Keratinocyte (primary cell): ENCODE data around the gene CFAP70. TPM values are rescaled to one million over a fixed set of nuclear protein-coding genes. Genes with fewer than 3 reads are reported as not detected.

Experiments used
- DNase-seq: peaks from one replicate; pipeline ENCODE4 v3.0.0-alpha.2; 2011; ENCODE audit warnings: low read depth, missing footprints, low spot score
- FAIRE-seq: peaks from 2 replicates; lab custom pipeline; 2011; peaks lifted over from hg19 to GRCh38; lab: Jason Lieb, UNC
- H2AFZ ChIP-seq: 2 replicates; pipeline ENCODE4 v1.6.0; 2012; ENCODE audit warnings: low read length, control low read depth, inconsistent platforms; ENCODE audit not compliant: control insufficient read depth
- H3K27ac ChIP-seq: 2 replicates; pipeline ENCODE4 v1.5.1; 2011; ENCODE audit warnings: low read length; ENCODE audit not compliant: control insufficient read depth, insufficient read depth
- H3K27me3 ChIP-seq: 3 replicates; pipeline ENCODE4 v1.6.0; 2011; ENCODE audit warnings: low read length; ENCODE audit not compliant: control insufficient read depth, insufficient read depth; ENCODE audit errors: extremely low read depth
- H3K36me3 ChIP-seq, 2 experiments: 2 replicates in 1 of 2; 3 replicates in 1 of 2; pipeline ENCODE4 v1.5.1; 2011; ENCODE audit warnings: low read length in 2 of 2, mild to moderate bottlenecking in 1 of 2; ENCODE audit not compliant: control insufficient read depth in 2 of 2, insufficient read depth in 2 of 2; ENCODE audit errors: extremely low read depth in 1 of 2
- H3K4me1 ChIP-seq: 3 replicates; pipeline ENCODE4 v1.5.1; 2011; ENCODE audit warnings: low read length; ENCODE audit not compliant: control insufficient read depth, insufficient read depth; ENCODE audit errors: extremely low read depth
- H3K4me2 ChIP-seq: 3 replicates; pipeline ENCODE4 v1.6.0; 2011; ENCODE audit warnings: low read depth, low read length; ENCODE audit not compliant: control insufficient read depth, insufficient read depth; ENCODE audit errors: extremely low read depth
- H3K4me3 ChIP-seq, 3 experiments: fragments of 200-600 bp in 1 of 3; sonication (generic) in 1 of 3; 2 replicates in 2 of 3; 3 replicates in 1 of 3; pipeline ENCODE4 v1.5.1; 2011 to 2016; ENCODE audit warnings: low read length in 3 of 3, mild to moderate bottlenecking in 3 of 3, control low read depth in 2 of 3, inconsistent platforms in 1 of 3, low read depth in 1 of 3, mixed read lengths in 1 of 3, mixed run types in 1 of 3, moderate library complexity in 1 of 3; ENCODE audit not compliant: control insufficient read depth in 2 of 3, insufficient read depth in 2 of 3; ENCODE audit errors: extremely low read depth in 1 of 3
- H3K79me2 ChIP-seq: 2 replicates; pipeline ENCODE4 v1.6.0; 2012; ENCODE audit warnings: low read length; ENCODE audit not compliant: control insufficient read depth, insufficient read depth
- H3K9ac ChIP-seq: 3 replicates; pipeline ENCODE4 v1.6.0; 2011; ENCODE audit warnings: low read length; ENCODE audit not compliant: control insufficient read depth, insufficient read depth; ENCODE audit errors: extremely low read depth
- H3K9me1 ChIP-seq: 3 replicates; pipeline ENCODE4 v1.6.0; 2011; ENCODE audit warnings: low read length; ENCODE audit not compliant: control insufficient read depth, insufficient read depth; ENCODE audit errors: extremely low read depth
- H3K9me3 ChIP-seq: 2 replicates; pipeline ENCODE4 v1.5.1; 2012; ENCODE audit warnings: low read depth, low read length; ENCODE audit not compliant: control insufficient read depth
- H4K20me1 ChIP-seq: 3 replicates; pipeline ENCODE4 v1.6.0; 2011; ENCODE audit warnings: low read length; ENCODE audit not compliant: control insufficient read depth, insufficient read depth; ENCODE audit errors: extremely low read depth
- CTCF ChIP-seq, 3 experiments: IDR thresholded peaks in 1 of 3; conservative IDR thresholded peaks in 1 of 3; optimal IDR thresholded peaks in 1 of 3; 2 replicates in 2 of 3; 3 replicates in 1 of 3; pipeline versions ENCODE3 to v1.5.1; 2011; ENCODE audit warnings: low read length in 3 of 3, mild to moderate bottlenecking in 3 of 3, moderate library complexity in 2 of 3, control low read depth in 1 of 3, inconsistent platforms in 1 of 3; ENCODE audit not compliant: insufficient read depth in 2 of 3; ENCODE audit errors: extremely low read depth in 1 of 3
- EZH2 ChIP-seq: IDR thresholded peaks from one replicate; pipeline ENCODE4 v1.6.1; 2012; ENCODE audit warnings: inconsistent platforms, mild to moderate bottlenecking, low read length, moderate library complexity
- dilution Hi-C: fragments of 300-500 bp; cut with MboI; formaldehyde crosslinking; loops from one replicate; pipeline ENCODE4 v1.7.0; 2020; ENCODE audit warnings: low sequenced_read_pairs; ENCODE audit not compliant: extremely low pct_ligation_motif_present
- polyA plus RNA-seq, 5 experiments: library from polyadenylated mRNA; depleted of rRNA in 3 of 5; stranded (reverse) in 3 of 5; stranded (forward) in 1 of 5; unstranded in 1 of 5; fragments of >200 nt; gene quantifications; 1 replicate in 1 of 5; 2 replicates in 3 of 5; 3 replicates in 1 of 5; pipeline versions ENCODE4 v1.2.1 to v1.2.3, GENCODE V29; 2011 to 2012; ENCODE audit warnings: missing spikeins in 2 of 5, low read depth in 1 of 5, low replicate concordance in 1 of 5

CFAP70 gene
- polyA plus RNA-seq, 1 donor (not counting 4 experiments of a cell fraction or from before 2014, with no cell fraction given), result 2.1 TPM

GRCh38 chr10:73357166-73357565 lies 1.5 kb downstream of the CFAP70 start:
- FAIRE-seq (no peak), DNase-seq (no peak)
- Histone ChIP-seq H3K36me3 (no peaks in the 10 kb centered on the region), H3K9me3 (no peaks in the 10 kb centered on the region), H3K27ac (no peak overlapping the region), H3K27me3 (no peaks in the 10 kb centered on the region), H3K9ac (no peak overlapping the region), H3K79me2 (no peaks in the 10 kb centered on the region), H2AFZ (peak overlapping the region; percentile 36), H4K20me1 (no peaks in the 10 kb centered on the region), H3K4me3 (no peak overlapping the region), H3K9me1 (no peaks in the 10 kb centered on the region), H3K4me2 (no peak overlapping the region), H3K4me1 (peaks cover 11% of the 10 kb centered on the region)
- dilution Hi-C loops, result no loop called here
- TF ChIP-seq EZH2, result no peak

GRCh38 chr10:73344269-73344668 lies 14.4 kb downstream of the CFAP70 start:
- H3K9me1 ChIP-seq, result no peaks in the 10 kb centered on the region
- H4K20me1 ChIP-seq, result no peaks in the 10 kb centered on the region
- no peaks in the 10 kb centered on the region for H3K9me3 ChIP-seq
- H3K79me2 ChIP-seq, result no peaks in the 10 kb centered on the region
- H3K27me3 ChIP-seq, result no peaks in the 10 kb centered on the region
- no peak overlapping the region for H2AFZ ChIP-seq
- FAIRE-seq (no peak), DNase-seq (no peak)
- H3K36me3 ChIP-seq, result no peaks in the 10 kb centered on the region
- TF ChIP-seq CTCF (optimal IDR thresholded peaks at IDR 0.05 in 1 of 3, IDR thresholded peaks at IDR 0.05 in 1 of 3, conservative IDR thresholded peaks at IDR 0.05 in 1 of 3; ENCODE audit: extremely low read depth in 1 of 3, insufficient read depth in 2 of 3, low read length in 3 of 3) (no peak), EZH2 (no peak)
- no peak overlapping the region for H3K27ac ChIP-seq
- no peak overlapping the region for H3K4me2 ChIP-seq
- H3K9ac ChIP-seq, result no peak overlapping the region
- dilution Hi-C loops, result no loop called here
- H3K4me3 ChIP-seq, result no peak overlapping the region
- peaks cover 1% of the 10 kb centered on the region for H3K4me1 ChIP-seq

GRCh38 chr10:73340121-73340520 lies 18.5 kb downstream of the CFAP70 start:
- H3K4me1 ChIP-seq, result peaks cover 5% of the 10 kb centered on the region
- no peaks in the 10 kb centered on the region for H3K9me1 ChIP-seq
- no peaks in the 10 kb centered on the region for H3K27me3 ChIP-seq
- no peak overlapping the region for H2AFZ ChIP-seq
- FAIRE-seq (no peak), DNase-seq (no peak)
- no peaks in the 10 kb centered on the region for H4K20me1 ChIP-seq
- H3K79me2 ChIP-seq, result no peaks in the 10 kb centered on the region
- H3K9ac ChIP-seq, result no peak overlapping the region
- no peak overlapping the region for H3K4me2 ChIP-seq
- TF ChIP-seq CTCF (optimal IDR thresholded peaks at IDR 0.05 in 1 of 3, IDR thresholded peaks at IDR 0.05 in 1 of 3, conservative IDR thresholded peaks at IDR 0.05 in 1 of 3; ENCODE audit: extremely low read depth in 1 of 3, insufficient read depth in 2 of 3, low read length in 3 of 3), result no peak
- no peak for TF ChIP-seq EZH2
- H3K4me3 ChIP-seq, result no peak overlapping the region
- no peaks in the 10 kb centered on the region for H3K9me3 ChIP-seq
- no peaks in the 10 kb centered on the region for H3K36me3 ChIP-seq
- no peak overlapping the region for H3K27ac ChIP-seq
- dilution Hi-C loops, result no loop called here
